Nephron (organoid): ENCODE measurements around the gene ZG16B.

ENCODE experiments used
- H3K27ac Mint-ChIP-seq, 3 experiments: 2 replicates each; pipeline ENCODE4 v1.8.0; 2020; ENCODE audit warnings: mixed read lengths in 3 of 3, mild to moderate bottlenecking in 2 of 3, moderate library complexity in 1 of 3
- H3K27me3 Mint-ChIP-seq: 2 replicates; pipeline ENCODE4 v1.8.0; 2021; ENCODE audit warnings: low read depth, mild to moderate bottlenecking, moderate library complexity, mixed read lengths
- H3K36me3 Mint-ChIP-seq: 2 replicates; pipeline ENCODE4 v1.8.0; 2020; ENCODE audit warnings: low read depth, mixed read lengths
- H3K4me1 Mint-ChIP-seq: 2 replicates; pipeline ENCODE4 v1.8.0; 2020; ENCODE audit warnings: mixed read lengths
- H3K4me3 Mint-ChIP-seq, 3 experiments: 2 replicates each; pipeline ENCODE4 v1.8.0; 2020; ENCODE audit warnings: mild to moderate bottlenecking in 3 of 3, mixed read lengths in 3 of 3, moderate library complexity in 2 of 3
- H3K9me3 Mint-ChIP-seq: 2 replicates; pipeline ENCODE4 v1.8.0; 2020; ENCODE audit warnings: mixed read lengths
- TF ChIP-seq, protein P1 (sequence below), 3 experiments: fragments of 200-600 bp; sonication (generic); IDR thresholded peaks; one replicate each; pipeline ENCODE4 v1.5.0; 2021; ENCODE audit warnings: antibody characterized with exemption in 3 of 3; ENCODE audit not compliant: unreplicated experiment in 3 of 3

ZG16B gene

GRCh38 chr16:2824626-2825025 is 5.5 kb upstream of the ZG16B start:
- H3K36me3 Mint-ChIP-seq = no peaks in the 10 kb centered on the region
- H3K4me3 Mint-ChIP-seq = no peak overlapping the region
- TF ChIP-seq, protein P1, sequence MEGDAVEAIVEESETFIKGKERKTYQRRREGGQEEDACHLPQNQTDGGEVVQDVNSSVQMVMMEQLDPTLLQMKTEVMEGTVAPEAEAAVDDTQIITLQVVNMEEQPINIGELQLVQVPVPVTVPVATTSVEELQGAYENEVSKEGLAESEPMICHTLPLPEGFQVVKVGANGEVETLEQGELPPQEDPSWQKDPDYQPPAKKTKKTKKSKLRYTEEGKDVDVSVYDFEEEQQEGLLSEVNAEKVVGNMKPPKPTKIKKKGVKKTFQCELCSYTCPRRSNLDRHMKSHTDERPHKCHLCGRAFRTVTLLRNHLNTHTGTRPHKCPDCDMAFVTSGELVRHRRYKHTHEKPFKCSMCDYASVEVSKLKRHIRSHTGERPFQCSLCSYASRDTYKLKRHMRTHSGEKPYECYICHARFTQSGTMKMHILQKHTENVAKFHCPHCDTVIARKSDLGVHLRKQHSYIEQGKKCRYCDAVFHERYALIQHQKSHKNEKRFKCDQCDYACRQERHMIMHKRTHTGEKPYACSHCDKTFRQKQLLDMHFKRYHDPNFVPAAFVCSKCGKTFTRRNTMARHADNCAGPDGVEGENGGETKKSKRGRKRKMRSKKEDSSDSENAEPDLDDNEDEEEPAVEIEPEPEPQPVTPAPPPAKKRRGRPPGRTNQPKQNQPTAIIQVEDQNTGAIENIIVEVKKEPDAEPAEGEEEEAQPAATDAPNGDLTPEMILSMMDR (IDR thresholded peaks at IDR 0.05; ENCODE audit: unreplicated experiment in 3 of 3) = no peak
- H3K27ac Mint-ChIP-seq = no peak overlapping the region
- H3K9me3 Mint-ChIP-seq = no peaks in the 10 kb centered on the region
- H3K27me3 Mint-ChIP-seq = peaks cover 11% of the 10 kb centered on the region
- H3K4me1 Mint-ChIP-seq = no peaks in the 10 kb centered on the region

DNA sequence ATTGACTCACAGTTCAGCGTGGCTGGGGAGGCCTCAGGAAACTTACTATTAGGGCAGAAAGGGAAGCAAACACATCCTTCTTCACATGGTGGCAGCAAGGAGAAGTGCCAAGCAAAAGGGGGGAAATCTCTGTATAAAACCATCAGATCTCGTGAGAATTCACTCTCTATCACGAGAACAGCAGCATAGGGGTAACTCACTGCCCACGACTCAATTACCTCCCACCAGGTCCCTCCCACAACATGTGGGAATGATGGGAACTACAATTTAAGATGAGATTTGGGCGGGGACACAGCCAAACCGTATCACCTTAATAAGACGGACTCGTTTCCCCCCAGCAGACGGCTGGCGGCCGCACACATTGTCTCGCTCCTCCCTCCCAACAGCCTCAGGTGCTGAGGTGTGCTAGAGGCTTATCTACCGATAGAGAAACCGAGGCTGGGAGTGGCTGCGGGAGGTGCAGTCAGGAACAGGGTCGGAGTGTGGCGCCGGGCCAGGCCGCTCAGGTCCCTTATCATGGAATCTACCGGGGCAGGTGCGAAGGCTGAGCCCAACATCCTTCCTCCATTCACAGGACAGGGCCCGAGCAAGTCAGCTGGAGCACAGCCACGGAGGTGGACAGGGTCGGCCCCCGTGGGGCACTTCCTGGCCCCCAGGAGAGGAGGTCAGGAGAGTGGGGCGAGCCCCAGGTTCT is 4.9 kb upstream of the ZG16B start:
- Mint-ChIP-seq H3K27ac (no peak overlapping the region), H3K9me3 (no peaks in the 10 kb centered on the region), H3K4me1 (no peaks in the 10 kb centered on the region), H3K36me3 (no peaks in the 10 kb centered on the region), H3K4me3 (no peak overlapping the region), H3K27me3 (peaks cover 11% of the 10 kb centered on the region)
- TF ChIP-seq, protein P1 (IDR thresholded peaks at IDR 0.05; ENCODE audit: unreplicated experiment in 3 of 3) = no peak

DNA sequence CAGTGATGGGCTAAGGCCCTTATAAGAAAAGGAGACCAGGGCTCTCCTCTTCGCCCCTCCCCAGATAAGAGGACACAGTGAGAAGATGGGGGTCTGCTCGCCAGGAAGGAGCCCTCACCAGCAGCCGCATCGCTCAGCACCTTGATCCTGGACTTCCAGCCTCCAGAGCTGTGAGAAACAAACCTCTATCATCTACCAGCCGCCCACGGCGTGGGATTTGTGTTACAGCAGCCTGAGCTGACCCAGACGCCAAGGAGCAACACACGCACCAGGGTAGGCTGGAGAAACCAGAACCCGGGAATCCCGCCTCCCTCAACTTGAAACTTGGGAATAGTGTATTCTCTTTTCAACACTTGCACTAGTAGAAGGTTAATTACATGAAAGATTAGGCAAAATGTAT is 4.2 kb upstream of the ZG16B start:
- no peaks in the 10 kb centered on the region for H3K4me1 Mint-ChIP-seq
- H3K4me3 Mint-ChIP-seq = no peak overlapping the region
- TF ChIP-seq, protein P1 (IDR thresholded peaks at IDR 0.05; ENCODE audit: unreplicated experiment in 3 of 3) = no peak
- H3K27ac Mint-ChIP-seq = no peak overlapping the region
- no peaks in the 10 kb centered on the region for H3K36me3 Mint-ChIP-seq
- H3K9me3 Mint-ChIP-seq = no peaks in the 10 kb centered on the region
- peaks cover 11% of the 10 kb centered on the region for H3K27me3 Mint-ChIP-seq

GRCh38 chr16:2826591-2827373 is 3.3 kb upstream of the ZG16B start:
- H3K27me3 Mint-ChIP-seq = peaks cover 11% of the 10 kb centered on the region
- no peak overlapping the region for H3K4me3 Mint-ChIP-seq
- H3K9me3 Mint-ChIP-seq = no peaks in the 10 kb centered on the region
- no peaks in the 10 kb centered on the region for H3K4me1 Mint-ChIP-seq
- H3K27ac Mint-ChIP-seq = no peak overlapping the region
- no peaks in the 10 kb centered on the region for H3K36me3 Mint-ChIP-seq
- TF ChIP-seq, protein P1 (IDR thresholded peaks at IDR 0.05; ENCODE audit: unreplicated experiment in 3 of 3) = no peak

DNA sequence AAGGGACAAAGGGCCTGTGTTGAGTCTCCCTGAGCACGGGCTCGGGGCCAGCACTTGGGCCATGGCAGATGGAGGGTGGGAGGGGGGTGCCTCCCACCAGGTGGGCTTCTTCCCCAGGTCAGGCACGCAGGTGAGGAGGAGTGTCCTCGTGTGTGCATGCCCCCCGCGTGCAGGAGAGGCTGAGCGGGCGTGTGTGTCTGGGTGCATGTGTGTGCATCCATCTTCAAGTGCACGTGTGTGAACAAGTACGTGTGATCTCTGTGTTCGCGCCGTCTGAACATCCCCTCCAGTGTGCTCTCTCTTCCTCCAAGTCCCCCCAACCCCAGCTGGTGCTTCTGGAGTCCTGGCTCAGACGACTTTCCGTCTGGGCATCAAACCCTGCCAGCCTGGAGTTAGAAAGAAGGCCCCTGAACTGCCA is 2.7 kb upstream of the ZG16B start:
- H3K36me3 Mint-ChIP-seq = no peaks in the 10 kb centered on the region
- no peaks in the 10 kb centered on the region for H3K4me1 Mint-ChIP-seq
- H3K9me3 Mint-ChIP-seq = no peaks in the 10 kb centered on the region
- H3K4me3 Mint-ChIP-seq = no peak overlapping the region
- TF ChIP-seq, protein P1 (IDR thresholded peaks at IDR 0.05; ENCODE audit: unreplicated experiment in 3 of 3) = no peak
- no peak overlapping the region for H3K27ac Mint-ChIP-seq
- H3K27me3 Mint-ChIP-seq = peaks cover 11% of the 10 kb centered on the region
